SK-N-MC (cell line): ENCODE measurements around the gene RTN4.

Experiments used
- EZH2 ChIP-seq: fragments of 200-600 bp; sonication (generic); IDR thresholded peaks from one replicate; pipeline ENCODE4 v1.6.1; 2017; ENCODE audit warnings: antibody characterized with exemption
- POLR2AphosphoS5 ChIP-seq: IDR thresholded peaks from 2 replicates; pipeline ENCODE4 v1.6.1; 2012; ENCODE audit warnings: mild to moderate bottlenecking, low read depth, low read length, borderline replicate concordance

DNA sequence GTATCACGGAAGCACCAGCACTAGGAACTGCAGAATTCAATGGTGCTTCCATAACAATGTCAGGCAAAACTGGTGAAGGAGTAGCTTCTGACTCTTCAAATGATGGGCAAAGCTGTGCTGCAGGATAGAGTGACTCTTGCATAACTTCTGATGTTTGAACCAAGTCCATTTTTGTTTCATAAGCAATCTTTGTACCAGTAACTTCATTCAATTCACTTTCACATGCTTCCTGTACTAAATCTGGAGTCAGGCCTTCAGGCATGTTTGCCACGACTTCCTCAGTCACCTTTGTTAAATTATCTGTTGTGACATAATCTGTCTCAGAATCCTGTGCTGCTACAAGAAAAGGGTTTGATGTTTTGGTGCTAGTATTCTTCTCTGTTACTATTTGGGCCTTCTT is 24.0 kb downstream of the RTN4 start:
- no peak for TF ChIP-seq POLR2AphosphoS5
- no peak for TF ChIP-seq EZH2
